Nucleus accumbens (tissue), 56 donors: Measurements from ENCODE around the gene SLC6A7.

ENCODE experiments used
- DNase-seq, 56 donors: peaks; one replicate each; lab custom pipeline; 2025; lab: John Stamatoyannopoulos, UW

The SLC6A7 gene

DNA sequence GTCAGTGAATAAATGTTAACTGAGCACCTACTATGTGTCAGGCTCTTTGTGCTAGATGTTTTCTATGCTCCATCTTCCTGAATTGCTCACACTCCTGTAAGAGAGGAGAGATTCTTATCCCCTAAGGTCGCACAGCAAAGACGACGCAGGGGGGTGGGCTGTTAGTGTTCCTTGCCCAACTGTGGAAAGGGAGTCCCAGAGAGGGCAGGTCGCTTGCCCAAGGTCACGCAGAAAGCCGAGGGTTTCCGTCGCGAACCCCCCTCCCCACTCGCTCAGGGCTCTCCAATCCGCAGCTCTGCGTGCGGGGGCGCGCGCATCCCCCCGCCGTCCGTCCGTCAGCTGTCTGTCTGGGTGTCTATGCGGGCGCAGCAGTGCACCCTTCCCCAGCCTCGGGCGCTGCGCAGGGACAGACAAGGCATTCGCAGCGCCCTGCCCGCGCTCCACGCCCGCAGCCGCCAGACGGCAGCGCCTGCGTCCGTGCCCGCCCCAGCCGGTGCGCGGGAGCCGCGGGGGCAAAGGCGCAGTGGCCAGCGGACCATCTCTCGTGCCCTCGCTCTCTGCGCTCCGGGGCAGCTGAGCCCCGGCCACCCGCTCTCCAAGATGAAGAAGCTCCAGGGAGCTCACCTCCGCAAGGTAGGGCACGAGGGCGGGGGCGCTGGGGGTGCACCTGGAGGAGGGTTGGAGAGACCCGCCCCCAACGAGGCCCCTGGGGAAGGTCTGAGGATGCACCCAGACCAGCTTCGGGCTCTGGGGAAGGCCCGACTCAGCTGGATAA, at the start of gene SLC6A7:
SLC6A7 (plus strand) TSS at position 335 of the 775 bp plus-strand sequence; CDS start at position 601, 266 bp downstream.
- no peak for DNase-seq

DNA sequence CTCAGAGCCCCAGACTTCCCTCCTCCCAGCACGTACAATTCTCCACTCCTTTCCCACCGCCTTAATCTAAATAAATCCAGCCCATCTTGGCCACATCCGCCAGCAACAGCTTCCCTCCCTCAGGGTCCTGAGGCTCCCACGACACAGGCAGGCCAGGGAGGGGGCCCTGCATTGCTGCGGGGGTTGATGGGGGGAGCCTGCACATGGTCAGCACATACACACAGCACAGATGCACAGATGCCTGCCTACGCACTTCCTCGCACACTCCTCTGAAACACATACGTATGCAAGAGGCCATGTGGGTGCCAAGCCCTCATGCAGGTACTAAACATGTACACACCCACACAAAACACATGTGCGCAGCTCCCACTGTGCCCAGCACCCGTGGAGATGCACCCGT, 49.0 kb upstream of the SLC6A7 start:
- no peak for DNase-seq

DNA sequence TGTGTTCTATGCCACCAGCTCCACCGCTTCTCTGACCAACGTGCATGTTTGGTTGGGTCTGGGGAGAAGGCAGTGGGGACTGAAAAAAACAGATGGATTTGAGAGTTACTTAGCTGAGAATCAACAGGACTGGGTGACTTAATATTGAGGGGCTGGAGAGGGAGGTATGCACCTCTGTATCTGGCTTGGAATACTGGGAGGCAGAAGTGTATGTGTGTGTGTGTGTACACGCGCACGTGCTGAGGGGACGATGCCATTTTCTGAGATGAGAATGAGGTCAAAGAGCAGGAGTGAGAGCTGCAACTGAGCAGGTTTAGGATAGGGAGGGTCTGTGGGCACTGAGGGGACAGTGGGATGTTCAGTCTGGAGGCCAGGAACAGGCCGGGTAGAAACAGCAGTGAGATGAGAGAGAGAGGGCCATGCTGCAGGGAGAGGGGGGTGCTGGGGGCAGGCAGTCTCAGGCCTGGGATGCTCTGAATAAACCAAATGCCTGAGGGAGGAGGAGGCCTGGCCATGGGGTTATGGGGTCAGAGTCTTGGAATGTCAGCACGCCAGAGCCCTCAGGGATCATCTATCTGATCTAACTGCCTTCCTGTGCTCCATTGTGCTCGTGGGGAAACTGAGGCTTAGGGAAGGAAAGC, 48.2 kb upstream of the SLC6A7 start:
- DNase-seq: no peak

DNA sequence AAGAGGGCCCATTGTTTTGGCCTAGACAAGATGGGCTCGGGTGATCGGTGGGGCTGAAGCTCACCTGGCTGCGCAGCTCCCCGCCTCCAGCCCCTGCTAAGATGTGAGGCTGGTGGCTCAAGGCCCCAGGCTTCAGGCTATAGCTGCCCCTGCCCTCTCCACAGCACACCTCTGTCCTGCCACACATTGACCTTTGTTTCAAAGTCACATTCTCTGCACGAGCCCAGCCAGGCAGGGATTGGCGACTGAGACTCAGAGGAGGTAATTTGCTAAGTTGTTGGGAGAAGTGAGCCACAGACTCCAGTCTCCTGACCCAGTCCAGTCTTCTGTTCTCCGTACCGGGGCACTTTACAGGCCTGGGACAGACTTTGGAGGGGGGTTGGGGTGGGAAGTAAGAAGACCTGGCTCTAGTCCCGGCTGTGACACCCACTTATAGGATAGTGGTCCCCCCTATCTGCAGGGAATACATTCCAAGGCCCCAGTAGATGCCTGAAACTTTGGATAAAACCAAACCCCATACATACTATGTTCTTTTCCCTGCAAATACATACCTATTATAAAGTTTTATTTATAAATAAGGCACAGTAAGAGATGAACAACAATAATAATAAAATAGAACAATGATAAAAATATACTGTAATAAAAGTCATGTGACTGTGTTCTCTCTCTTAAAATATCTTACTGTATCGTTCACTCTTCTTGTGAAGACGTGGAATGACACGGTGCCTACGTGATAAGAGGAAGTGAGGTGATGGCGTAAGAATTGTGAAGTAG, 47.5 kb upstream of the SLC6A7 start:
- DNase-seq: no peak

DNA sequence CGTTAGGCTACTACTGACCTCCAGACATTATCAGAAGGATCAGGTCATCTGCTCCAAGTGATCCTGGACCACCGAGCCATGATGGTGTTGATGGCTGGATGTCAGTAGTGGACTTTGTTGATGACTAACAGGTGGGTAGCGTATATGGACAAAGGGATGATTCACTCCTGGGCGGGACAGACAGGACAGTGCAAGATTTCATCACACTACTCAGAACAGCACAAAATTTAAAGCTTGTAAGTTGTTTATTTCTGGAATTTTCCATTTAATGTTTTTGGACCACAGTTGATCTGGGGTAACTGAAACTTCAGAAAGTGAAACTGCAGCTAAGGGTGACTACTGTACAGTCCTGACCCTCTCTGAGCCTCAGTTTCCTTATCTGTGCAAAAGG, 46.9 kb upstream of the SLC6A7 start:
- no peak for DNase-seq

DNA sequence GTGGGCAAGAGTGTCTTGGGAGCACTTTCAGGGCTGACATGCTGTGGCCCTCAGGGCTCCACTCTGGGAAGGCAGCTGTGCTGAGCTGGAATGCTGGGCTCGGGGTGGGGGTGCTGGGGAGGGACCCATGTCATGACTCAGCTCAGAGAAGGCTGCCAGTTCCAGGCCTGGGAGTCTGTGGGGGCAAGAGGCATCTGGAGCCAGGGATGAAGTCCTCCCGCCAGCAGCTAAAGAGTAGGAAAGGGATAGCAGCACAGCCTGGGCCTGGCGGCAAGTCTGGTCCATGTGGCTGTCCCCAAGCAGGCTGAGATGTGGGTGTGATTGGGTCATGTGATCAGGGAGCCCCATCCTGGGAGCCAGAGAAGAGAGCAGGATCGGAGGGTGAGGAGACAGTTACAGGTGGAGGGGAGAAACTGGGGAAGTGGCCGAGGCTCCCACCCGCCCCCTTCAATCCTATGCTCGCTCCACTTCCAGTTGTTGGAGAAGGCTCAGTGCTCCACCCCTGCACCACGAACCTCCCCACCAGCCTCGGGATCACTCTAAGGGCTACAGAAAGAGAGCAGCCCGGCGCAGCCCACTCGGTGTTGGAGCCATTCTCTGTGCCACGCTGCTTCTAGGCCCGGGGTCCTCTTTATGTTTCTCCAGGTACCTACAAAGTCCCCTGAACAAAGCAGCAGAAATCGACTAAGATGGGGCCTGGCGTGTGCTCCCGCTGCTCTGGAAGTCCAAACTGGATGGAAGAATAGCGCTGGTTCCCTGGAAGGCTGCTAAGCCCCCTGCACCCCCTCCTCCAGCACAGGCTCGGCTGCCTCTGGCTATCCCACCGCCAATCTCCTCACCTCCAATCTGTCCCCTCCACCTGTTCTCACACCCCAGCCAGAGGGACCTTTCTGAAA, 46.3 kb upstream of the SLC6A7 start:
- peak in 12 of 56 donors; percentile 12 to 63 (median 26) for DNase-seq

DNA sequence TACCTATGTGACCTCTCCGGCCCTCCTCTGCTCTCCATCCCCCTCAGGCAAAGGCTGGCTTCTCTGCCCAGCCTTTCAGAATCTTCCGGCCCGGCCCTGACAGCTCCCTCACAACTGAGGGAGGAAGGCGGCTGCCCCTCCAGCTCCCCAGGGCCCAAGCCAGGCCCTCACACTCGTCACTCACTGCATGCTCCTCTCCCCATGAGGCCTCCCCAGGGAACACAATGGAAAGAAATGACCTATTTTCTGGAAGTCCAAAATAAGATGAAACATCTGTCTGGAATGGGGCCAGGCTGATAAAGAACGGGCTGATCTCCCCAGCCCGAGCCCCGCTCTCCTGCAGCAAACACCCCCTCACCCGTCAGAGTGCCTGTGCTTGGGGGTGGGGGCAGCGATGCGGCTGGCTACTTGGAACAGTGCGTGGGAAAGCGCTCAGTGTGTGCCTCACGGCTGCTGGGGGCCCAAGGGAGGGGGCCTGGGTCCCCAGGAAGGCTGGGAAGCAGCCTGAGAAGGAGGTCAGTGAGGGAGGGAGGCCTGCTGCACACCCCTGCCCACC, 45.5 kb upstream of the SLC6A7 start:
- DNase-seq: peak in 16 of 56 donors; percentile 11 to 53 (median 22)

DNA sequence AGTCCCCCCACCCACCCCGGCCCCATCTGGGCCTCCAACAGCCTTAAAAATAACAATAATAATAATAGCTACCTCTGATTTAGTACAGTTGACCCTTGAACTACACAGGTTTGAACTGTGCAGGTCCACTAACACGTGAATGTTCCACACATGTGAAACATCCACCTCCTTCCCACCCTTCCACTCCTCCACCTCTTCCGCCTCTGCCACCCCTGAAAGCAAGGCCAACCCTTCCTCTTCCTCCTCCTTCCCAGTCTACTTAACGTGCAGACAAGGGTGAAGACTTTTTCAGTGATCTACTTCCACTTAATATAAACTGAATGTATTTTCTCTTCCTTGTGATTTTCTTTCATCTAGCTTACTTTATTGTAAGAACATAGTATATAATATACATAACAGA, 45.0 kb upstream of the SLC6A7 start:
- DNase-seq: no peak

DNA sequence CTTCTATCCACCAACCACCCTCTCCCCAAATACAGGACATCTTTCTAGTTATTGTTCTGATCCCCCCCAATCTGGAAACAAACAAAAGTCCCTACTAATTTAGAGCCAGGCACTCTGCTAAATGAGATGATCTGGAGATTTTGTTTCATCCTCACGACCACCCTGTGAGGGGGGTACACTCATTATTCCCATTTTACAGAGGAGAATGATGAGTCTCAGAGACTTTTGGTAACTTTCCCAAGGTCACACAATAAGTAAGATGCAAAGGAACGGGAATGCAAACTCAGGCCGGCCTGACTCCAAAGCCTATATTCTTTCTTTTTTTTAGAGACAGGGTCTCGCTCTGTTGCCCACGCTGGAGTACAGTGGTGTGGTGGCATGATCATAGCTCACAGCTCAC, 43.6 kb upstream of the SLC6A7 start:
- DNase-seq: no peak

DNA sequence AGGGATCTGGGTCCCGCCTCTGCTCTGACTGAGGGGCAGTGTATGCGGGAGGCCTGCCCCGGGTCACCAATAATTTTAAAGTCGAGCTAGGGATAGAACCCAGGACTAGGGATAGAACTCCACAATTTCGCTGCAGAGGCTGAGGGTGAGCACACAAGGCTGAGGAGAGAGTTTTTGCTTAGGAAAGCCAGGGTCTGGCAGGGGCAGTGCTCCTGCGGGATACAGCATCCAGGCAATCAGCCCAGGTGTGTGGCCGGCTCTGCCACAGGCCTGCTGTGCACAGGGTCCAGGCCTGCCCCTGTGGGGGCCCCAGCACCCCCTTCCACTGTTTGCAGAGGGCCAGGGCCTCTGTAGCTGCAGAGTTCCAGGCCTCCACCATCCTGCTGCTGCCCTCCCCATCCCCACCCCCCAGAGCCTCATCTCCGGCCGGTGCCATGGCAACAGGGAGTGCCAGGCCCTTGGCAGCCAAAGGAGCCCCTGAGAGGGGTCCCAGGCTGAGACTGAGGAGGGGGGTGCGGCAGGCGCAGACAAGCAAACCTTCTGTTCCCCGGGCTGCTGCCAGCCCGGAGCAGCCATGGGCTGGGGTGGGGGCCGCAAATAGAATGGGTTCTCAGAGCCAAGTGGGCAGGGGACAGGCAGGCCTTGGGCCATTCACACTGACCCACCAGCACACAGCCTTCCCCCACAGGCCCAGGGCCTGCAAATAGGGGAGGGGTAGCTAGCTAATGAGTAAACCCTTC, 42.8 kb upstream of the SLC6A7 start:
- DNase-seq: peak in 48 of 56 donors; percentile 22 to 84 (median 54)

DNA sequence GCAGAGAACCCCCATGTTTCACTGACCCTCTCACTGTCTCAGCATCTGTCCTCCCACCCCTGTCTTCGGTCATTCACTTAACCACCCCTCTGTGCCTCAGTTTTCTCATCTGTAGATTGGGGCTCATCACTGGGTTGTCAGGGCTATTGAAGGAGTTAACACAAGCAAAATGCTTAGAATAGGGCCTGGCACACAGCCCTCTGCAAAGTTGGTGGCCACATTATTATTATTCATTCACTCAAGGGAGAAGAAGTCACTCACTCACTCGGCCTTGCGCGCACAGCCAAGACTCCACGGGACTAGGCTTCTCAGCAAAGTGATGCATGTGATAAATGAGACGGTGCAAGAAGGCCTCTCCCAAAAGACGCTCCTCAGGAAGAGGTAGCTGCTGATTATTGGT, 42.2 kb upstream of the SLC6A7 start:
- peak in 19 of 56 donors; percentile 10 to 63 (median 46) for DNase-seq

DNA sequence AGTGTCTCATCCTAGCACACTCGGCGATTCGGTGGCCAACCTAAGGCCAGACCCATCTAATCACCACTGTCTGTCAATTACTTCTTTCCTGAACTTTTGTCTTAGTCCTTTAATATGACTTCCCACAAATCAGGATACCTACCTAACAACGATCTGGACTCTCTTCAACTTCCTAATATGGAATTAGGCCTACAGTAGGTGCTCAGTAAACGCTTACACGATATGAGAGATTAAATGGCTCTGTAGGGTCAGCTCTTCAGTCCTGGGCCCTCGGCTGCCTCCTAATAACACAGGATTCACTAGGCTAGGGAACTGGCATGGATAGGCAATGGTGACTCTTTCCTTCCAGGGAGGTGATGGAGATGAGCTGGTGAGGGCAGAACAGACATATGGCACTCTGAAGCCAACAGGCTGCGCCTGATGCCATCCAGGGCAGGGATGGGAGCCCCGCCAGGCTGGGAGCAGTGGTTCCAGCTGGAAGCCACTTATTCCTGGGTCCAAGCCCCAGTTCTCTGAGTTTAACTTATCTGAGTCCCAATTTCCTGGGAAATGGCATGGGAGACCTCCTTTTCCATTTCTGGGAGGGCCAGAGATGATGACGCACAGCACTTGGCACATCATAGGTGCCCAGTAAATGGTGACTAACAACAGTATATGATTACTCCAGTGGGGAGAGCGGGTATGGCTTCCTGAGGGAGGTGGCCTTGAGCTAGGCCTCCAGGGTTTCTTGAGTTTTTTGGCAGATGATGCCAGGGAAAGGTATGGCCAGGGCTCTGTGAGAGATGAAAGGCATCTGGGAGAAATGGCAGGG, 41.5 kb upstream of the SLC6A7 start:
- peak in 10 of 56 donors; percentile 11 to 46 (median 28) for DNase-seq

DNA sequence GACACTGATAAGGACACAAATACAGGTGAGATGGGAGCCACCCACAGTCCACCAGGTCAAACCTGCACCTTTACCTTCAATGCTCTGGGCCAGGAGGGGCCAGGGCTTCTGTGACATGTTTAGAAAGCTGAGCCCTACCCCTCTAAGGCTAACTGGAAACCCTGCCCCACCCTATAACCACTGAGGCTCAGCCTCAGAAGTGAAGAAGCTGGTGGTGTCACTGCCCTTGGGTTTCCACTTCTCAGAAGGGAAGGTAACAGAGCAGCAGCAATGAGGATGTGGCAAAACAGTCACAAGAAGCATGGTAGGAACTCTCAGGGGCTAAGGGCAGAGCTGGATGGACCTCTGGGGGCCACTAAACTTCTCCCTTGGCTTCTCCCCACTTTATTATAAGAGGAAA, 40.2 kb upstream of the SLC6A7 start:
- no peak for DNase-seq

DNA sequence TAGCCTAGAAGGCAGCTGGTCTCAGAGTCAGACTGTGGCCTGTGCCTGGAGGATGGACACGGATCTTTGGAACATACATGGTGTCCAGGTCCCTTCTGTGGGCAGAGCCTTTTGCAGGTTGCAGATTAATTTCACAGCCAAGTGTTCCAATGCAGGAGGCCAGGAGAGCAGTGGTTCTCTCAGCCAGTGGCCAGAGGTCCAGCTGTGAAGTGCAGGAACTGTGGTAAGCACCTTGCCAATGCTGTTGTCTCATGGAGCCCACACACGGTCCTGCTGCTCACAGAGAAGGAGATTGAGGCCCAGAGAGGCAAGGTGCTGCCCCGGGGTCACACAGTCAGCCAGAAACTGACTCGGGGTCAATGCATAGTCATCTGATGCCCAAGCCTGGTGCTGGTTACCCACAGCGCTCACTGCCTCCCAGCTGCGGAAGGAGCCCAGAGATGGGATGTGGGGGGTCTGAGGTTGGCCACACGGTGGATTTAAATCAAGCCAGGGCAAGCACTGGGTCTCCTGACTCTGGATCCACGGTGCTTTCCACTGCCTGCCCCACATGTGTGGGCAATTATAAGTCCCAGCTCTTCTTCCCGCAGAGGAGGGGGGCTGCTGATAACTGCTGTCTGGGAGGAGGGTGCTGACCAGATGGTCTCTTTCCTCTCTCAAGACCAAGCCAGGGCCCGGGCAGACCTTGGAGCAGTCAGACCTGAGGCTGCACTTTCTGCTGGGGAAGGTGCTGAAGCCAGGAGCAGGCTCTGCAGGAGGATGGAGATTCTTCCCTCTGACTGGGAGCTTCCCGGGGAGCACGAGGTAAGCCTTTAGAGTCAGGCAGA, 37.0 kb upstream of the SLC6A7 start:
- no peak for DNase-seq

DNA sequence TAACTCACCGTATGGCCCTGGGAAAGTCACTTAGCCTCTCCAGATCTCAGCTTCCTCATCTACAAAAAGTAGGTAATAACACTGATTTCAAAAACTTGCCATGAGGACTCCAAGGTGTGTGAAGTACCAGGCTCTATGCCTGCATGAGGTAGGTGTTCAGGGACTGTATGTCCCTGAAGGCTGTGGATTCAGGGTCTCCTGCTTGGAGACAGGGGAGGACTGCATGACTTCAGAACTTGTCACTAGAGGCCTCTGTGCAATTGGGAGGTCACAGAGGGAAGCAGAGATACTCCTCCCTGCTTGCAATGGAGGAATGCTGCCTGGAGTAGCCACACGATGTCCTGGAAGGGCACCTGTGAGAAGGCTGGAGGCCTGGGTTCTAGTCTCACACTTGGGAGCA, 36.4 kb upstream of the SLC6A7 start:
- DNase-seq: no peak

DNA sequence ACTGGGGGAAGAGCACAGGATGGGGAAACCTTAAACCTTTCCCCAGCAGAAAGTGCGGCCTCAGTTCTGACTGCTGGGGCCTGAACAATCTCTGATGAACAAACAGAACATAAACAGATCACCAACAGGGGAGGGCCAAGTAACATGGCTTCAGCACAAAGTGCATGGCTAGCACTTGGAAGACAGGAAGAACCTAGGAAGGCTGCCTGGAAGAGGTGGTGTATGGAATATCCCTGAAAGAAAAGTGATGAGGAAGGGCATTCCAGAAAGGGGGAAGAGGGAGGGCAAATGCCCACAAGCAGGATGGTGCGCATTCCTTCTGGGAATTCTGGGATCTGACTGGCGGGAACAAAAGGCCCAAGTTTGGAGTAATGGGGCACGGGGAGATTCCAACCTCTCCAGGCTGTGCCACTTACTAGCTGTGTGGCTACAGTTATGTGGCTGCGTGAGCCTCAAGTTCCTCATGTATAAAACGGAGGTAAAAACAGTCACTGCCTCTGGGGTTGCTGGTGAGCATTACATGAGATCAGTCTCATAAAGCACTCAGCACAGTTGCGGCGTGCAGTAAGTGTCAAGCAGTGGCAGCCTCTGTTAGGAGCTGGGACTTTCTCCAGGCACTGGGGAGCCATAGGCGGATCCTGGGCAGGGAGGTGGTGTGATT, 35.8 kb upstream of the SLC6A7 start:
- DNase-seq: peak in 4 of 56 donors; percentile 10 to 37 (median 16)

DNA sequence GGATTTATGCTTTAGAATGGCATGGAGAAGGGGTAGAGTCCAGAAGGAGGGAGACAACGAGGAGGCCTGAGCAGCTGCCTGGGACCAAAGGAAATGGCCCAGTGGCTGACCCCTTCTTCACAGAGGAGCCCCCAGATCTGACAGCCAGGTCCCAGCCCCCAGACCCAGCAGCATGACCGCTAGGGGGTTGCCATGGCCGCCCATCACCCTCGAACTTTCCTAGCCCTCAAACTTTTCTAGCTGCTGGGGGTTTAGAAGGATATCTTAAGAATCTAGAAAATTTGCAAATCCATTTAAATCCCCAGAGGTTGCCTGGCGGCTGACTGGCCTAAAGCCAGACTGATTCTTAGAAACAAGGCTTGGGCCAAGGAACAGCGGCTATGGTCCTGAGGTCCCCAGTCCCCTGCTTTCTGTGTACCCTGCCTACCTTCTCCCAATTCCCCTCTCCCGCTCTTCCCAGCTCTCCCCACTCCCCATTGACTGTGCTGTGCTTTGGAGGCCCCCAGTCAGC, 35.2 kb upstream of the SLC6A7 start:
- DNase-seq: peak in 1 of 56 donors; percentile 24
